ENCODE measurements around the gene AFG1L.

- TF ChIP-seq CTCF (IDR thresholded peaks at IDR 0.05; ENCODE audit: low read length) = no peak
- TF ChIP-seq EZH2 (IDR thresholded peaks at IDR 0.05; ENCODE audit: borderline replicate concordance, low read length) = no peak
Observed at GRCh38 chr6:108574457-108575141, 279.7 kb downstream of the AFG1L start.

All from OCI-LY1 (cell line).